HG03025 (cell line): ENCODE measurements around the gene SEPTIN5.

ENCODE experiments used
- ATAC-seq: cut with Tn5 transposase; IDR thresholded peaks from one replicate; pipeline ENCODE4 v1.9.1; 2021; ENCODE audit warnings: mild to moderate bottlenecking, moderate library complexity; ENCODE audit not compliant: unreplicated experiment, low FRiP score

The SEPTIN5 gene

GRCh38 chr22:19730655-19731360 is 16.5 kb downstream of the SEPTIN5 start:
- no peak for ATAC-seq

DNA sequence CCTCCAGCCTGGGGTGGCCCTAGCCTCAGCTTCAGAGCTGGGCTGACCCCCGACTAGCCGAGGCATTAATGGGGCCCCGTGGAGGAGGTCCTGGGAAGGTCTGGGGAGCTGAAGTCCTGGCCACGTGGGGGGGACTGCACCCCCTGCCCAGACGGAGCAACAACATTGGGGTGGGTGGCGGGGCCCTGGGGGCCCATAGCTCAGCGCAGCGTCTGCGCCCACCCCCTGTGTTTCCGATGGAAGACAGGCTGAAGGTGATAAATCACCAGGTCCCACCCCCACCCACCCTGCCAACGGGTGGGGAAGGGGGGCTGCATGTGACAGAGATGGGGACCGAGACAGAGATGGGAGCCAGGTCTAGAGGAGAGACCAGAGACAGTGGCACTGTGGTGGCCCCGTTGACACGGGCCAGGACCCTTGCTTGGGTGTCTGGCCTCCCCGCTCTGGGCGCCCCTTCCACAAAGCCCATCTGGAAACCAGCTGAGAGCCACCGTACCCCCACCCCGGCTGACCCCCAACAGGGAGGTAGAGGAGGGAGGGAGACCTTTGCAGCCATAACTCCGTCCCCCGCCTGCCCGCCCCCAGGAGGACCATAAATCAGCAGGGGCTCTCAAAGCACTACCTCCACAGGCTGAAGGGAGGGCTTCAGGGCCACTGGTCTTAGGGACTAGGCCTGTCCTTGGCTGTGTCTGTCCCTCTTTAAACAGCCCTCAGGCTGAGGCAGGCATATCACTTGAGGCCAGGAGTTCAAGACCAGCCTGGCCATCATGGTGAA is 17.2 kb downstream of the SEPTIN5 start:
- no peak for ATAC-seq

- ATAC-seq, result no peak
Measured at GRCh38 chr22:19732403-19733113, 18.3 kb downstream of the SEPTIN5 start.

DNA sequence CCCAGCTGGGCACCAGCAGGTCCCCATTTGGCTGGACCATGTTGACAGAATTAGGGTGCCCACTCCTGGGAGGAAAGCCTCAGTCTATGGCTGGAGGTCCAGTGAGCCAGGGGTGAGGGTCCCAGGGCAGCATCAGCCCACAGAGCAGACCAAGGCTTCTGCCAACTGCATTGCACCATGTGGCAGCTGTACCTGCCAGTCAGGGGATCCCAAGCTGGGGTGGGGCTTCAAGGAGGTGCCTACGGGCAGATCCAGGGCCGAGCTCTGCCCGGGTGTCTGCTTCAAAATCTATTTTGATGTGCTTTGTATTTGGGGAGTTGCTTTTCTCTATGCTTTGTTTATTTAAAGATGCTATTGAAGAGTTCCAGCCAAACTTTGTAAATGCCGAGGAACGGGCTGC is 19.5 kb downstream of the SEPTIN5 start:
- ATAC-seq, result no peak

GRCh38 chr22:19734163-19734562 is 19.9 kb downstream of the SEPTIN5 start:
- no peak for ATAC-seq

- no peak for ATAC-seq
Measured at GRCh38 chr22:19734837-19735382, 20.6 kb downstream of the SEPTIN5 start.

- ATAC-seq, result no peak
Measured at GRCh38 chr22:19735665-19736510, 21.6 kb downstream of the SEPTIN5 start.

GRCh38 chr22:19737846-19738663 is 23.8 kb downstream of the SEPTIN5 start:
- no peak for ATAC-seq

GRCh38 chr22:19738664-19739447 is 24.6 kb downstream of the SEPTIN5 start:
- no peak for ATAC-seq

DNA sequence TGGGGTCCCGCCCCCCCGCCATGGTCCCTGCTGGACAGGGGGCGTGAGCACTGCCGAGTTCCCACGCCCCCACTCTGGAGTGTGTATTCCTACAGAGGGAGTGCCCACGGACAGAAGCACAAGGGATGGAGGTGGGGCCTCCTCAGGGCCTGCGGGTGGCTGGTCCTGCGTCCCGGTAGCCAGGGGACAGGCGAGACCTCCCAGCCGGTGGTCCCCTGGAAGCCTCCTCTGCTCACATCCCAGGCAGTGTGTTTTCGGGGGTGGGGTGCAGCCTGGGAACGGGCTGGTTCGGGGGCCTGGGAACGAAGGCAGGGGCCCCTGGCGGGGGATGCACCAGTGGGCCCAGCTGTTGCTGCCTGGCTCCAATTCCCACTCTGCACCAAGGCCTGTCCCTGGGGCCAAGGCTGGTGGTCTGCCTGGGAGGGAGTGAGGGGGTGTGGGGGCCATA is 25.2 kb downstream of the SEPTIN5 start:
- no peak for ATAC-seq

- no peak for ATAC-seq
Measured at GRCh38 chr22:19739911-19740449, 25.7 kb downstream of the SEPTIN5 start.

GRCh38 chr22:19740586-19740985 is 26.3 kb downstream of the SEPTIN5 start:
- no peak for ATAC-seq

DNA sequence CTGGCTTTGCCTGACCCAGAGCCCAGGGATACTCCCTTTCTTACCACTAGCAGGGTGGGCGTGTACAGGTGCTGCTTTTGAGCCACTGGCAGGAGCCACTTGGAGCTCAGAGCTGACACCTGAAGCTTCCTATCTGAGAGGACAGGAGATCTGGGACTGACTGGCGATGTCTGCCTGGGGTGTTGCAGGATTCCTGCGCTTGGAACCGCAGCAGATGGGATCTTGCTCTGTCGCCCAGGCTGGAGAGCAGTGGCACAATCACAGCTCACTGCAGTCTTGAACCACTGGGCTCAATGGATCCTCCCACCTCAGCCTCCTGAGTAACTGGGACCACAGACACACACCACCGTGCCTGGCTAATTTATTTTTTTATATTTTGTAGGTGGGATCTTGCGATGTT is 26.8 kb downstream of the SEPTIN5 start:
- no peak for ATAC-seq

GRCh38 chr22:19742160-19743066 is 28.1 kb downstream of the SEPTIN5 start:
- no peak for ATAC-seq

- no peak for ATAC-seq
Measured at GRCh38 chr22:19743081-19743480, 28.8 kb downstream of the SEPTIN5 start.

GRCh38 chr22:19743651-19744050 is 29.3 kb downstream of the SEPTIN5 start:
- ATAC-seq, result no peak

DNA sequence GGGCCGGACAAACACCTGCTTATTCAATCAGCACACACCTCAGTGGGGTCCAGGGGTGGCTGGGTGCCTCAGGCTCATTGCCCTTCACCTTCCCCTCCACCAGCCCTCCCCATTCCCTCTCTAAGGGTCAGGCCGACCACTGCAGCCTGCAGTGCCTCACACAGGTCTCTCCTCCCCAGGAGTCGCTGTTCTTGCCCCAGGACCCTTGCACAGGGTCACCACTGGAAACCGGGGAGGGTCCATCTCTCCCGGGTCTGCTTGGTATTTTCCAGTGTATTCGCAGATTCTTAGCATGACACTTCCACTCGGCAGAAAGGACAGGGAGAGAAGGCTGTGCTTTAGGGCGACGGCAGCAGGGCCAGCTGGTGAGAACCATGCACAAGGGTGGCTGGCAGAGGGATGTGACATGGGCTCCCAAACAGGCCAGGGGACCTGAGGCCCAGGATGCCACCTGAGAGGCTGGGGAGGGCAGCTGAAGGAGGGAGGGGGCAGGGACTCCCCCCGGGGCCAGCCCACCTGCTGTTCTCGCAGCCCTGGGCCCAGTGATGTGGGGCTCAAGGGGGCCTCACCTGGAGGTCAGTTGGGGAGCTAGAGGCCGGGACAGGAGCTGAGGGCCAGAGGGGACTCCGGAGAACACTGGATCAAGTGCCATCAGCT is 30.2 kb downstream of the SEPTIN5 start:
- no peak for ATAC-seq
